CD4-positive, alpha-beta T cell (primary cell): ENCODE results near the gene ELL2. TPM values are rescaled to one million over a fixed set of nuclear protein-coding genes. Genes with fewer than 3 reads are reported as not detected.

ENCODE experiments used
- ATAC-seq: fragments of 200-7000 bp; cut with Tn5 transposase; one replicate; pipeline ENCODE4 v1.10.0; 2022; ENCODE audit warnings: mild to moderate bottlenecking; ENCODE audit not compliant: poor library complexity
- CTCF ChIA-PET: fragments of 350-600 bp; sonication (Branson Sonifier 250); formaldehyde crosslinking; loops from one replicate; lab custom pipeline; 2021; ENCODE audit warnings: antibody characterized with exemption, inconsistent platforms; lab: Charles Lee
- POLR2A ChIA-PET: fragments of 350-600 bp; sonication (Branson Sonifier 250); formaldehyde crosslinking; loops from one replicate; lab custom pipeline; 2021; ENCODE audit warnings: antibody characterized with exemption, inconsistent platforms; lab: Charles Lee
- DNase-seq, 14 experiments: peaks; one replicate each; pipeline ENCODE4 v3.0.0-alpha.2; 2013 to 2020; ENCODE audit warnings: mixed read lengths in 2 of 14
- H3K27ac ChIP-seq, 2 donors: one replicate each; pipeline versions ENCODE4 v1.5.1 to v1.7.0; 2013; ENCODE audit warnings: low read length in 2 of 2, low read depth in 1 of 2, mild to moderate bottlenecking in 1 of 2
- H3K27me3 ChIP-seq, 2 experiments: 1 replicate in 1 of 2; 2 replicates in 1 of 2; pipeline versions ENCODE4 v1.6.1 to v1.7.0; 2013; ENCODE audit warnings: low read length in 2 of 2, control low read depth in 1 of 2, mild to moderate bottlenecking in 1 of 2, moderate library complexity in 1 of 2; ENCODE audit not compliant: insufficient read depth in 2 of 2, control insufficient read depth in 1 of 2
- H3K36me3 ChIP-seq: one replicate; pipeline ENCODE4 v1.6.1; 2013; ENCODE audit warnings: low read length, control low read depth; ENCODE audit not compliant: insufficient read depth
- H3K4me1 ChIP-seq: one replicate; pipeline ENCODE4 v1.6.1; 2013; ENCODE audit warnings: low read length, control low read depth; ENCODE audit not compliant: insufficient read depth
- H3K4me3 ChIP-seq: one replicate; pipeline ENCODE4 v1.5.1; 2013; ENCODE audit warnings: mild to moderate bottlenecking, low read length, moderate library complexity
- H3K9me3 ChIP-seq, 2 experiments: 1 replicate in 1 of 2; 2 replicates in 1 of 2; pipeline versions ENCODE4 v1.6.1 to v1.7.0; 2013; ENCODE audit warnings: low read length in 2 of 2, mild to moderate bottlenecking in 2 of 2, control low read depth in 1 of 2, moderate library complexity in 1 of 2; ENCODE audit not compliant: control insufficient read depth in 1 of 2, insufficient read depth in 1 of 2
- H3K27ac Mint-ChIP-seq: one replicate; pipeline ENCODE4 v1.8.0; 2020; ENCODE audit warnings: mixed read lengths
- H3K27me3 Mint-ChIP-seq: one replicate; pipeline ENCODE4 v1.8.0; 2021; ENCODE audit warnings: mixed read lengths
- H3K36me3 Mint-ChIP-seq: one replicate; pipeline ENCODE4 v1.8.0; 2021; ENCODE audit warnings: low read depth, mixed read lengths
- H3K4me1 Mint-ChIP-seq: one replicate; pipeline ENCODE4 v1.8.0; 2021; ENCODE audit warnings: low read depth, mixed read lengths
- H3K4me3 Mint-ChIP-seq: one replicate; pipeline ENCODE4 v1.8.0; 2020; ENCODE audit warnings: mild to moderate bottlenecking, mixed read lengths
- H3K9me3 Mint-ChIP-seq: one replicate; pipeline ENCODE4 v1.8.0; 2020; ENCODE audit warnings: mixed read lengths
- CTCF ChIP-seq: fragments of 200-600 bp; IDR thresholded peaks from one replicate; pipeline ENCODE4 v1.8.0; 2022; ENCODE audit warnings: antibody characterized with exemption, mild to moderate bottlenecking
- intact Hi-C, 2 experiments: fragments of 100-400 bp; cut with DNase I in 1 of 2; cut with micrococcal nuclease in 1 of 2; formaldehyde crosslinking; loops; one replicate each; pipeline versions ENCODE4 v1.15.1 to v1.9.0; 2023 to 2025; cut with DNase I, micrococcal nuclease
- total RNA-seq, 174 experiments: library from RNA in 2 of 174; stranded (reverse) in 2 of 174; gene quantifications; one replicate each; pipeline ENCODE4 v1.2.3 and lab custom pipeline; 2021 to 2026

ELL2 gene
- total RNA-seq, 2 experiments from 2014 or later, result 93.5 to 98.1 TPM

GRCh38 chr5:95899006-95899405 lies 62.6 kb downstream of the ELL2 start:
- Mint-ChIP-seq H3K27ac (no peak overlapping the region), H3K4me3 (no peak overlapping the region), H3K36me3 (peaks cover 55% of the 10 kb centered on the region), H3K9me3 (no peaks in the 10 kb centered on the region), H3K27me3 (no peaks in the 10 kb centered on the region), H3K4me1 (no peaks in the 10 kb centered on the region)
- H3K4me1 ChIP-seq, result no peaks in the 10 kb centered on the region
- TF ChIP-seq CTCF, result no peak
- no peak overlapping the region for H3K4me3 ChIP-seq
- intact Hi-C loops, result no loop called here
- no peaks in the 10 kb centered on the region for H3K27me3 ChIP-seq
- H3K9me3 ChIP-seq, result no peaks in the 10 kb centered on the region
- ChIA-PET CTCF (no interaction called here), POLR2A (no interaction called here)
- H3K36me3 ChIP-seq, result peaks cover 8% of the 10 kb centered on the region
- ATAC-seq (no peak), DNase-seq (no peak)
- no peak overlapping the region for H3K27ac ChIP-seq

GRCh38 chr5:95895771-95896170 lies 65.9 kb downstream of the ELL2 start:
- Histone ChIP-seq H3K27me3 (no peaks in the 10 kb centered on the region), H3K4me3 (no peak overlapping the region), H3K27ac (no peak overlapping the region), H3K36me3 (peaks cover 8% of the 10 kb centered on the region), H3K9me3 (no peaks in the 10 kb centered on the region), H3K4me1 (no peaks in the 10 kb centered on the region)
- no peak for TF ChIP-seq CTCF
- H3K4me3 Mint-ChIP-seq, result no peak overlapping the region
- intact Hi-C loops, result no loop called here
- H3K27ac Mint-ChIP-seq, result no peak overlapping the region
- H3K36me3 Mint-ChIP-seq, result peaks cover 51% of the 10 kb centered on the region
- no peak for ATAC-seq
- no peaks in the 10 kb centered on the region for H3K9me3 Mint-ChIP-seq
- CTCF ChIA-PET, result no interaction called here
- no peak for DNase-seq
- H3K4me1 Mint-ChIP-seq, result no peaks in the 10 kb centered on the region
- H3K27me3 Mint-ChIP-seq, result no peaks in the 10 kb centered on the region
- POLR2A ChIA-PET, result no interaction called here

GRCh38 chr5:95895251-95895650 lies 66.4 kb downstream of the ELL2 start:
- peaks cover 6% of the 10 kb centered on the region for H3K36me3 ChIP-seq

More at GRCh38 chr5:95895251-95895650, 66.4 kb downstream of the ELL2 start:
- Mint-ChIP-seq H3K4me3 (no peak overlapping the region), H3K4me1 (no peaks in the 10 kb centered on the region), H3K9me3 (no peaks in the 10 kb centered on the region), H3K27ac (no peak overlapping the region), H3K36me3 (peaks cover 51% of the 10 kb centered on the region), H3K27me3 (no peaks in the 10 kb centered on the region)
- ATAC-seq (no peak), DNase-seq (no peak)
- no peak overlapping the region for H3K4me3 ChIP-seq
- intact Hi-C loops, result no loop called here
- H3K27ac ChIP-seq, result no peak overlapping the region
- POLR2A ChIA-PET, result no interaction called here
- CTCF ChIA-PET, result interaction anchor here (0.9 kb wide), 1 partner anchor 36 kb away, joined by 3 read pairs; no protein-coding TSS in a partner anchor
- H3K9me3 ChIP-seq, result no peaks in the 10 kb centered on the region
- no peaks in the 10 kb centered on the region for H3K27me3 ChIP-seq
- H3K4me1 ChIP-seq, result no peaks in the 10 kb centered on the region
- no peak for TF ChIP-seq CTCF
